Measurements from ENCODE around the gene STK32B. TPM values are rescaled to one million over a fixed set of nuclear protein-coding genes. Genes with fewer than 3 reads are reported as not detected.

The STK32B gene
- polyA plus RNA-seq, 1 of the 3 experiments (the other 2 are of a cell fraction) = 0.20 TPM

DNA sequence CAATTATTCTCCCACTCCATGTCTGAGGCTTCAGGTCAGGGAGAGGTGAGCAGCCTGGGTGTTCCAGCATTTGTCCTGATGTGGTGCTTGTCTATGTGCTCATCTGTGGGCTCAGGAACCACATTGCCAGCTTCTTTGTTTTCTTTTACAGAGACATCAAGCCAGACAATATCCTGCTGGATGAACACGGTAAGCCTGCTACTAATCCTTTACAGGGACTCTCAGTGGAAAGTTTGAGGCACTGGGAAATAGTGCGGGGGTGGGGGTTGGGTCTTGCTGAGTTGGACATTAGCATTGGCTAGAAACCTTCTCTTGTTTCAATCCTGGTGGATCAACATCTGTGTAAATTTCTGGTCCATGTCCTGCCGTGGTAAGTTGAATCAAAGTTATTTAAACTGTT is 346.8 kb downstream of the STK32B start:
- 14% methylated on average over 3 of the region's 3 CpGs for WGBS (ENCODE audit: low lambda C conversion rate)
- no peaks in the 10 kb centered on the region for H3K36me3 ChIP-seq (replicated peaks in 1 of 2; ENCODE audit: control insufficient read depth in 1 of 2, insufficient read depth in 2 of 2, low read length in 1 of 2)
- CTCF ChIA-PET = interaction anchor here (0.9 to 3.4 kb wide), 4 partner anchors 258 to 600 kb away, joined by 3 to 12 read pairs (median 4); no protein-coding TSS in a partner anchor

GRCh38 chr4:5399124-5399523 is 347.8 kb downstream of the STK32B start:
- Histone ChIP-seq H3K36me3 (replicated peaks in 1 of 2; ENCODE audit: control insufficient read depth in 1 of 2, insufficient read depth in 2 of 2, low read length in 1 of 2) (no peaks in the 10 kb centered on the region), H3K9me2 (no peaks in the 10 kb centered on the region), H3K4me2 (no peak overlapping the region), H3K9me3 (no peaks in the 10 kb centered on the region), H3K79me2 (ENCODE audit: insufficient read depth) (no peaks in the 10 kb centered on the region), H4K20me1 (ENCODE audit: insufficient read depth) (no peaks in the 10 kb centered on the region), H3K27ac (ENCODE audit: low read depth in 2 of 2, low read length in 1 of 2) (no peak overlapping the region), H3F3A (replicated peaks; ENCODE audit: insufficient read depth) (no peaks in the 10 kb centered on the region), H2AFZ (ENCODE audit: low read depth) (no peak overlapping the region), H3K4me3 (ENCODE audit: low read depth in 2 of 2, low read length in 1 of 2) (no peak overlapping the region), H3K9ac (no peak overlapping the region), H3K27me3 (ENCODE audit: insufficient read depth) (no peaks in the 10 kb centered on the region), H3K4me1 (ENCODE audit: control insufficient read depth in 1 of 2, insufficient read depth in 2 of 2, low read depth in 1 of 2, low read length in 1 of 2) (peaks cover 0 to 4% of the 10 kb centered on the region in 2 experiments; a peak in 1 of 4 replicates)
- no peak for DNase-seq
- ChIA-PET CTCF (interaction anchor here (0.5 to 3.4 kb wide), 35 partner anchors 9 to 846 kb away, joined by 3 to 22 read pairs (median 5); no protein-coding TSS in a partner anchor), POLR2A (interaction anchor here (0.6 kb wide), 1 partner anchor 112 kb away, joined by 3 read pairs; no protein-coding TSS in a partner anchor)
- 0% methylated on average over 2 of the region's 4 CpGs for WGBS (ENCODE audit: low lambda C conversion rate)
- no peak for TF ChIP-seq RCOR1 (IDR thresholded peaks at IDR 0.05; ENCODE audit: low read length)
- no peak for TF ChIP-seq POLR2AphosphoS5 (IDR thresholded peaks at IDR 0.05; ENCODE audit: low read depth, low read length)
- no peak for TF ChIP-seq JUND (IDR thresholded peaks at IDR 0.05)
- TF ChIP-seq EZH2phosphoT487 (IDR thresholded peaks at IDR 0.05; ENCODE audit: borderline replicate concordance, low read depth) = no peak
- TF ChIP-seq FOXM1 (IDR thresholded peaks at IDR 0.05; ENCODE audit: low read depth) = no peak
- TF ChIP-seq, protein P1, sequence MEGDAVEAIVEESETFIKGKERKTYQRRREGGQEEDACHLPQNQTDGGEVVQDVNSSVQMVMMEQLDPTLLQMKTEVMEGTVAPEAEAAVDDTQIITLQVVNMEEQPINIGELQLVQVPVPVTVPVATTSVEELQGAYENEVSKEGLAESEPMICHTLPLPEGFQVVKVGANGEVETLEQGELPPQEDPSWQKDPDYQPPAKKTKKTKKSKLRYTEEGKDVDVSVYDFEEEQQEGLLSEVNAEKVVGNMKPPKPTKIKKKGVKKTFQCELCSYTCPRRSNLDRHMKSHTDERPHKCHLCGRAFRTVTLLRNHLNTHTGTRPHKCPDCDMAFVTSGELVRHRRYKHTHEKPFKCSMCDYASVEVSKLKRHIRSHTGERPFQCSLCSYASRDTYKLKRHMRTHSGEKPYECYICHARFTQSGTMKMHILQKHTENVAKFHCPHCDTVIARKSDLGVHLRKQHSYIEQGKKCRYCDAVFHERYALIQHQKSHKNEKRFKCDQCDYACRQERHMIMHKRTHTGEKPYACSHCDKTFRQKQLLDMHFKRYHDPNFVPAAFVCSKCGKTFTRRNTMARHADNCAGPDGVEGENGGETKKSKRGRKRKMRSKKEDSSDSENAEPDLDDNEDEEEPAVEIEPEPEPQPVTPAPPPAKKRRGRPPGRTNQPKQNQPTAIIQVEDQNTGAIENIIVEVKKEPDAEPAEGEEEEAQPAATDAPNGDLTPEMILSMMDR (IDR thresholded peaks at IDR 0.05) = no peak
- TF ChIP-seq, protein P2, sequence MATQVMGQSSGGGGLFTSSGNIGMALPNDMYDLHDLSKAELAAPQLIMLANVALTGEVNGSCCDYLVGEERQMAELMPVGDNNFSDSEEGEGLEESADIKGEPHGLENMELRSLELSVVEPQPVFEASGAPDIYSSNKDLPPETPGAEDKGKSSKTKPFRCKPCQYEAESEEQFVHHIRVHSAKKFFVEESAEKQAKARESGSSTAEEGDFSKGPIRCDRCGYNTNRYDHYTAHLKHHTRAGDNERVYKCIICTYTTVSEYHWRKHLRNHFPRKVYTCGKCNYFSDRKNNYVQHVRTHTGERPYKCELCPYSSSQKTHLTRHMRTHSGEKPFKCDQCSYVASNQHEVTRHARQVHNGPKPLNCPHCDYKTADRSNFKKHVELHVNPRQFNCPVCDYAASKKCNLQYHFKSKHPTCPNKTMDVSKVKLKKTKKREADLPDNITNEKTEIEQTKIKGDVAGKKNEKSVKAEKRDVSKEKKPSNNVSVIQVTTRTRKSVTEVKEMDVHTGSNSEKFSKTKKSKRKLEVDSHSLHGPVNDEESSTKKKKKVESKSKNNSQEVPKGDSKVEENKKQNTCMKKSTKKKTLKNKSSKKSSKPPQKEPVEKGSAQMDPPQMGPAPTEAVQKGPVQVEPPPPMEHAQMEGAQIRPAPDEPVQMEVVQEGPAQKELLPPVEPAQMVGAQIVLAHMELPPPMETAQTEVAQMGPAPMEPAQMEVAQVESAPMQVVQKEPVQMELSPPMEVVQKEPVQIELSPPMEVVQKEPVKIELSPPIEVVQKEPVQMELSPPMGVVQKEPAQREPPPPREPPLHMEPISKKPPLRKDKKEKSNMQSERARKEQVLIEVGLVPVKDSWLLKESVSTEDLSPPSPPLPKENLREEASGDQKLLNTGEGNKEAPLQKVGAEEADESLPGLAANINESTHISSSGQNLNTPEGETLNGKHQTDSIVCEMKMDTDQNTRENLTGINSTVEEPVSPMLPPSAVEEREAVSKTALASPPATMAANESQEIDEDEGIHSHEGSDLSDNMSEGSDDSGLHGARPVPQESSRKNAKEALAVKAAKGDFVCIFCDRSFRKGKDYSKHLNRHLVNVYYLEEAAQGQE (IDR thresholded peaks at IDR 0.05; ENCODE audit: low read depth, low read length) = no peak
- TF ChIP-seq GABPA (IDR thresholded peaks at IDR 0.05; ENCODE audit: low read depth) = no peak
- no peak for TF ChIP-seq ELF1 (IDR thresholded peaks at IDR 0.05)
- TF ChIP-seq MEF2A (IDR thresholded peaks at IDR 0.05; ENCODE audit: borderline replicate concordance, low read depth) = no peak
- no peak for TF ChIP-seq RXRA (IDR thresholded peaks at IDR 0.05; ENCODE audit: borderline replicate concordance, low read depth)
- TF ChIP-seq EP300 (IDR thresholded peaks at IDR 0.05; ENCODE audit: borderline replicate concordance in 1 of 2, low read depth in 1 of 2, low read length in 1 of 2) = no peak
- TF ChIP-seq FOXJ3 (CRISPR knock-in tag; IDR thresholded peaks at IDR 0.05) = no peak
- no peak for TF ChIP-seq NFIC (IDR thresholded peaks at IDR 0.05; ENCODE audit: borderline replicate concordance)
- TF ChIP-seq NRF1 (IDR thresholded peaks at IDR 0.05; ENCODE audit: low read depth, low read length) = no peak
- no peak for TF ChIP-seq MAX (IDR thresholded peaks at IDR 0.05; ENCODE audit: low read depth)
- no peak for TF ChIP-seq CHD2 (IDR thresholded peaks at IDR 0.05; ENCODE audit: low read length, partially characterized antibody)
- no peak for TF ChIP-seq YY1 (IDR thresholded peaks at IDR 0.05; ENCODE audit: low read depth)

More for the DNA sequence above, 346.8 kb downstream of the STK32B start:
- Histone ChIP-seq H3K9me2 (no peaks in the 10 kb centered on the region), H3K27me3 (ENCODE audit: insufficient read depth) (no peaks in the 10 kb centered on the region; the same call in 1 of the 2 replicates), H3K9ac (no peak overlapping the region), H3K4me2 (no peak overlapping the region), H3K27ac (ENCODE audit: low read depth in 2 of 2, low read length in 1 of 2) (no peak overlapping the region), H3K4me1 (ENCODE audit: control insufficient read depth in 1 of 2, insufficient read depth in 2 of 2, low read depth in 1 of 2, low read length in 1 of 2) (peaks cover 0 to 4% of the 10 kb centered on the region in 2 experiments; a peak in 1 of 4 replicates), H3K4me3 (ENCODE audit: low read depth in 2 of 2, low read length in 1 of 2) (no peak overlapping the region), H3F3A (replicated peaks; ENCODE audit: insufficient read depth) (no peaks in the 10 kb centered on the region), H3K79me2 (ENCODE audit: insufficient read depth) (no peaks in the 10 kb centered on the region), H4K20me1 (ENCODE audit: insufficient read depth) (no peaks in the 10 kb centered on the region), H3K9me3 (no peaks in the 10 kb centered on the region), H2AFZ (ENCODE audit: low read depth) (no peak overlapping the region)
- POLR2A ChIA-PET = no interaction called here
- TF ChIP-seq YY1 (IDR thresholded peaks at IDR 0.05; ENCODE audit: low read depth) = no peak
- no peak for DNase-seq

Measured in SK-N-SH (cell line).